Spleen (tissue), 11 donors: ENCODE results near the gene UBA3. TPM values are rescaled to one million over a fixed set of nuclear protein-coding genes. Genes with fewer than 3 reads are reported as not detected.

Experiments
- DNase-seq: peaks from one replicate; pipeline ENCODE4 v3.0.0-alpha.2; 2020
- H3K27ac ChIP-seq, 8 donors: fragments of 200-600 bp; sonication (generic) in 7 of 8; 1 replicate in 4 of 8; 2 replicates in 4 of 8; pipeline versions ENCODE4 v1.5.0 to v1.8.0; 2016 to 2021; ENCODE audit warnings: inconsistent platforms in 4 of 8, mild to moderate bottlenecking in 4 of 8, moderate library complexity in 1 of 8
- H3K27me3 ChIP-seq, 7 donors: fragments of 200-600 bp; sonication (generic) in 6 of 7; replicated peaks in 1 of 7; 1 replicate in 4 of 7; 2 replicates in 3 of 7; pipeline versions ENCODE4 v1.5.0 to v1.8.0; 2016 to 2021; ENCODE audit warnings: inconsistent platforms in 3 of 7, mild to moderate bottlenecking in 1 of 7
- H3K36me3 ChIP-seq, 6 donors: fragments of 200-600 bp; sonication (generic) in 5 of 6; 1 replicate in 4 of 6; 2 replicates in 2 of 6; pipeline versions ENCODE4 v1.5.0 to v1.8.0; 2016 to 2021; ENCODE audit warnings: inconsistent platforms in 2 of 6
- H3K4me1 ChIP-seq, 6 donors: fragments of 200-600 bp; sonication (generic) in 5 of 6; 1 replicate in 3 of 6; 2 replicates in 3 of 6; pipeline versions ENCODE4 v1.5.0 to v1.8.0; 2016 to 2021; ENCODE audit warnings: inconsistent platforms in 3 of 6
- H3K4me3 ChIP-seq, 8 donors: fragments of 200-600 bp; sonication (generic) in 7 of 8; 1 replicate in 4 of 8; 2 replicates in 4 of 8; pipeline versions ENCODE4 v1.5.0 to v1.8.0; 2016 to 2021; ENCODE audit warnings: inconsistent platforms in 4 of 8, mild to moderate bottlenecking in 4 of 8, moderate library complexity in 2 of 8
- H3K9me3 ChIP-seq, 8 donors: fragments of 200-600 bp; sonication (generic) in 7 of 8; 1 replicate in 4 of 8; 2 replicates in 4 of 8; pipeline versions ENCODE4 v1.5.0 to v1.8.0; 2016 to 2021; ENCODE audit warnings: inconsistent platforms in 4 of 8
- POLR2A ChIP-seq, 3 donors: fragments of 450-650 bp; IDR thresholded peaks; one replicate each; pipeline ENCODE4 v1.5.1; 2017; ENCODE audit warnings: antibody characterized with exemption in 3 of 3, mild to moderate bottlenecking in 1 of 3
- POLR2AphosphoS5 ChIP-seq, 3 donors: sonication (generic); formaldehyde crosslinking; IDR thresholded peaks; one replicate each; pipeline ENCODE4 v1.5.1; 2017; ENCODE audit warnings: antibody characterized with exemption in 3 of 3
- WGBS, 5 donors: extraction: QIAGEN DNeasy Blood & Tissue Kit in 3 of 5; methylation state at CpG; one replicate each; pipeline versions ENCODE4 v1.1.5 to v1.1.7; 2013 to 2018; 5-methylcytosine and 5-hydroxymethylcytosine counted together
- intact Hi-C: fragments of 100-400 bp; cut with DNase I; formaldehyde crosslinking; loops from one replicate; pipeline ENCODE4 v1.15.0; 2023; ENCODE audit warnings: low total_unique reads
- polyA plus RNA-seq, 3 donors: library from polyadenylated mRNA; stranded (reverse); fragments of 200-250 nt; gene quantifications; one replicate each; pipeline ENCODE4 v1.2.1, GENCODE V29; 2013
- total RNA-seq, 7 donors: library from RNA; depleted of rRNA in 3 of 7; stranded (reverse); fragments of >200 nt in 3 of 7; fragmentation: NEBNext Ultra II Directional in 4 of 7; extraction: Animal tissue kit (Norgen Biotek cat#: 25700) in 4 of 7; gene quantifications; one replicate each; pipeline versions ENCODE4 v1.1.0 to v1.2.1, GENCODE V29; 2016 to 2021
- TF ChIP-seq, protein P1 (sequence below), 11 experiments: fragments of 200-600 bp in 7 of 11; fragments of 450-650 bp in 4 of 11; sonication (generic) in 4 of 11; IDR thresholded peaks in 8 of 11; conservative IDR thresholded peaks in 3 of 11; 1 replicate in 7 of 11; 2 replicates in 4 of 11; pipeline versions ENCODE4 v1.4.0 to v1.8.0; 2016 to 2021; ENCODE audit warnings: antibody characterized with exemption in 11 of 11, inconsistent platforms in 4 of 11, mild to moderate bottlenecking in 1 of 11
- donor health status: healthy with polysubstance abuse.
- donor health status: DM: no; HTN: no; CAD: no; lungs with moderate emphysema.
- donor health status: DM: no; HTN: no; CAD: no.
- donor health status: Bipolar disorder and iron deficiency.
- donor health status: healthy.
- donor health status: DM: no; HTN: no; CAD: no.
- donor health status: DM: yes; HTN: yes; CAD: no.

UBA3 gene
- total and polyA plus RNA-seq, 10 donors, result 50.2 to 101 (median 63.9) TPM

DNA sequence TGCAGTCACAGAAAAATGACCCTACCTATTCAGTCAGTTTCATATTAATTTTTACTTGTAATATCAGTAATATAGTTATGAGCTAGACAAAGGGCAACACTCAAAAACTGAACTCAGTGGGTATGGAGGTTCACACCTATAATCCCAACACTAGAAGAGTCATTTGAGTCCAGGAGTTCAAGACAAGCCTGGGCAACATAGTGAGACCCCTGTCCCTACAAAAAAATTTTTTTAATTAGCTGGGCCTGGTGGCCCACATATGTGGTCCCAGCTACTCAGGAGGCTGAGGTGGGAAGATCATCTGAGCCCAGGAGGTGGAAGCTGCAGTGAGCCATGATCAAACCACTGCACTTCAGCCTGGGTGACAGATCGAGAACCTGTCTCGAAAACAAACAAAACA is 31.2 kb downstream of the UBA3 start:
- H3K4me1 ChIP-seq, result peaks cover 29 to 78% (median 57%) of the 10 kb centered on the region in 6 donors
- H3K27me3 ChIP-seq, result no peaks in the 10 kb centered on the region
- DNase-seq, result no peak
- intact Hi-C loops, result no loop called here
- H3K9me3 ChIP-seq, result no peaks in the 10 kb centered on the region
- no peak overlapping the region for H3K27ac ChIP-seq
- WGBS, 5 donors, result 94 to 100% (median 96%) methylated on average over 2 of the region's 2 CpGs
- TF ChIP-seq, protein P1, sequence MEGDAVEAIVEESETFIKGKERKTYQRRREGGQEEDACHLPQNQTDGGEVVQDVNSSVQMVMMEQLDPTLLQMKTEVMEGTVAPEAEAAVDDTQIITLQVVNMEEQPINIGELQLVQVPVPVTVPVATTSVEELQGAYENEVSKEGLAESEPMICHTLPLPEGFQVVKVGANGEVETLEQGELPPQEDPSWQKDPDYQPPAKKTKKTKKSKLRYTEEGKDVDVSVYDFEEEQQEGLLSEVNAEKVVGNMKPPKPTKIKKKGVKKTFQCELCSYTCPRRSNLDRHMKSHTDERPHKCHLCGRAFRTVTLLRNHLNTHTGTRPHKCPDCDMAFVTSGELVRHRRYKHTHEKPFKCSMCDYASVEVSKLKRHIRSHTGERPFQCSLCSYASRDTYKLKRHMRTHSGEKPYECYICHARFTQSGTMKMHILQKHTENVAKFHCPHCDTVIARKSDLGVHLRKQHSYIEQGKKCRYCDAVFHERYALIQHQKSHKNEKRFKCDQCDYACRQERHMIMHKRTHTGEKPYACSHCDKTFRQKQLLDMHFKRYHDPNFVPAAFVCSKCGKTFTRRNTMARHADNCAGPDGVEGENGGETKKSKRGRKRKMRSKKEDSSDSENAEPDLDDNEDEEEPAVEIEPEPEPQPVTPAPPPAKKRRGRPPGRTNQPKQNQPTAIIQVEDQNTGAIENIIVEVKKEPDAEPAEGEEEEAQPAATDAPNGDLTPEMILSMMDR (IDR thresholded peaks at IDR 0.05 in 8 of 11, conservative IDR thresholded peaks at IDR 0.05 in 3 of 11), result no peak
- TF ChIP-seq POLR2A (IDR thresholded peaks at IDR 0.05), result no peak
- no peak for TF ChIP-seq POLR2AphosphoS5 (IDR thresholded peaks at IDR 0.05)
- H3K4me3 ChIP-seq, result no peak overlapping the region
- H3K36me3 ChIP-seq, result peaks cover 3 to 59% (median 34%) of the 10 kb centered on the region in 6 donors

DNA sequence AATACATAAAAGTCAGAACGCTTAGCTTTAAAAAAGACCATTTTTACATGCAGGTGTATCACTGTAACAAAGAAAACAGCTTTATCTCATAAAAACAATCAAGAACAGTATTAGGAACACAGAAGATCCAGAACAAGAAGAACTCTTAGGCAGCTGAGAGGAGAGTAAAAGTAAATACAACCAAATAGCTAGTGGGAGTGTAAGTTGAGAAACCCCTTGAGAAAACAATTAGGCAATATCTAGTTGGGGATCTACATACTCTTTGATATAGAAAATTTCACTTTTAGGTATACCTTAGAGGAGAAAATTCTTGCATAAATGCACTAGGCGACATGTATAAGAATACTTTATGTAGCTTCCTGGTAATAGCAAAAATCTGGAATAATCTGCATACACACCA is 35.6 kb downstream of the UBA3 start:
- peaks cover 11 to 49% (median 32%) of the 10 kb centered on the region in 6 donors for H3K4me1 ChIP-seq
- no peak for DNase-seq
- peaks cover 3 to 95% (median 71%) of the 10 kb centered on the region in 6 donors for H3K36me3 ChIP-seq
- 91 to 99% (median 94%) methylated on average over 2 of the region's 2 CpGs for WGBS, 5 donors
- no peak overlapping the region for H3K4me3 ChIP-seq
- no peaks in the 10 kb centered on the region for H3K9me3 ChIP-seq
- TF ChIP-seq POLR2A (IDR thresholded peaks at IDR 0.05), result no peak
- TF ChIP-seq, protein P1 (IDR thresholded peaks at IDR 0.05 in 8 of 11, conservative IDR thresholded peaks at IDR 0.05 in 3 of 11), result no peak
- no peak overlapping the region for H3K27ac ChIP-seq
- intact Hi-C loops, result no loop called here
- no peaks in the 10 kb centered on the region for H3K27me3 ChIP-seq

DNA sequence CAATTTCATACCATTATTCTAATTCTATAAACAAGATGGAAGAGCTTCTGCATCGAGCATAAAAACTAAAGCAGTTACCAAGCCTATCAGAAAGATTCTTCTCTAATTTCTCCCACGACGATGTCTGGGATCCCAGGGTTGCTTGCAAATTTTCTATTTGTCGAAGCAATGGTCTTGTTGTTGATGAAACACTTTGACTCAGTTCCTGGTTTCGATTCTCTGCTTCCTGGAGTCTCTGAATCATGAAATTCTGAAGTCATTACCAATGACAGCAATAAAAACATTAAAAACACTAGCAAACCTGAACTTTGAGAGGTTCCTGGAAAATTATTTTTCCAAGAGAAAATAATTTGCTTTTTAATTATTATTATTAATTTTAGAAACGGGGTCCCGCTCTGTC is 46.7 kb downstream of the UBA3 start:
- intact Hi-C loops, result no loop called here
- no peaks in the 10 kb centered on the region for H3K27me3 ChIP-seq
- no peaks in the 10 kb centered on the region for H3K4me1 ChIP-seq
- no peak overlapping the region for H3K4me3 ChIP-seq
- no peaks in the 10 kb centered on the region for H3K9me3 ChIP-seq
- WGBS, 5 donors, result 73 to 91% (median 78%) methylated on average over 7 of the region's 7 CpGs
- no peak for DNase-seq
- H3K27ac ChIP-seq, result peak overlapping the region in 3 of 8 donors; percentile 12 to 53 (median 45)
- H3K36me3 ChIP-seq, result peaks cover 3 to 100% (median 90%) of the 10 kb centered on the region in 6 donors
- TF ChIP-seq, protein P1 (IDR thresholded peaks at IDR 0.05 in 8 of 11, conservative IDR thresholded peaks at IDR 0.05 in 3 of 11), result no peak
- TF ChIP-seq POLR2A (IDR thresholded peaks at IDR 0.05) (no peak), POLR2AphosphoS5 (IDR thresholded peaks at IDR 0.05) (no peak)

DNA sequence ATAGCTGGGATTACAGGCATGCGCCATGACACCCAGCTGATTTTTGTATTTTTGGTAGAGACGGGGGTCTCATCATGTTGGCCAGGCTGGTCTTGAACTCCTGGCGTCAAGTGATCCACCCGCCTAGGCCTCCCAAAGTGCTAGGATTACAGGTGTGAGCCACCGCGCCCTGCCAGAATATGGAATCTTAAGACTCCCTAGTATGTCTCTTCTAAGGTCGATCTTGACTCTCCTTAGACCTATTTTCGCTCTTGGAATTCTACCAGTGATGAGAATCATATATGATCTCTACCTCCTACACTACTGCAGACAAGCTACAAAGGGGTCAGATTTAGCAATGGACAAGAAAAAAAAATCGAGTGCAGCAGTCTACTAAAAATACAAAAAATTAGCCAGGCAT is 47.4 kb downstream of the UBA3 start:
- H3K36me3 ChIP-seq, result peaks cover 3 to 100% (median 88%) of the 10 kb centered on the region in 6 donors
- no peak for DNase-seq
- intact Hi-C loops, result no loop called here
- 96 to 99% (median 97%) methylated on average over 9 of the region's 9 CpGs for WGBS, 5 donors
- H3K4me1 ChIP-seq, result no peaks in the 10 kb centered on the region
- H3K4me3 ChIP-seq, result no peak overlapping the region
- no peaks in the 10 kb centered on the region for H3K9me3 ChIP-seq
- no peak overlapping the region for H3K27ac ChIP-seq
- no peak for TF ChIP-seq POLR2A (IDR thresholded peaks at IDR 0.05)
- TF ChIP-seq, protein P1 (IDR thresholded peaks at IDR 0.05 in 8 of 11, conservative IDR thresholded peaks at IDR 0.05 in 3 of 11), result no peak
- TF ChIP-seq POLR2AphosphoS5 (IDR thresholded peaks at IDR 0.05), result no peak
- H3K27me3 ChIP-seq, result no peaks in the 10 kb centered on the region
